NCI-H82 treated with DMSO at 0.1 percent for 48 hours (cell line): ENCODE results near the gene ILKAP.

Experiments used
- DNase-seq: peaks from one replicate; lab custom pipeline; 2025; ENCODE audit not compliant: unreplicated experiment; lab: John Stamatoyannopoulos, UW

The ILKAP gene

DNA sequence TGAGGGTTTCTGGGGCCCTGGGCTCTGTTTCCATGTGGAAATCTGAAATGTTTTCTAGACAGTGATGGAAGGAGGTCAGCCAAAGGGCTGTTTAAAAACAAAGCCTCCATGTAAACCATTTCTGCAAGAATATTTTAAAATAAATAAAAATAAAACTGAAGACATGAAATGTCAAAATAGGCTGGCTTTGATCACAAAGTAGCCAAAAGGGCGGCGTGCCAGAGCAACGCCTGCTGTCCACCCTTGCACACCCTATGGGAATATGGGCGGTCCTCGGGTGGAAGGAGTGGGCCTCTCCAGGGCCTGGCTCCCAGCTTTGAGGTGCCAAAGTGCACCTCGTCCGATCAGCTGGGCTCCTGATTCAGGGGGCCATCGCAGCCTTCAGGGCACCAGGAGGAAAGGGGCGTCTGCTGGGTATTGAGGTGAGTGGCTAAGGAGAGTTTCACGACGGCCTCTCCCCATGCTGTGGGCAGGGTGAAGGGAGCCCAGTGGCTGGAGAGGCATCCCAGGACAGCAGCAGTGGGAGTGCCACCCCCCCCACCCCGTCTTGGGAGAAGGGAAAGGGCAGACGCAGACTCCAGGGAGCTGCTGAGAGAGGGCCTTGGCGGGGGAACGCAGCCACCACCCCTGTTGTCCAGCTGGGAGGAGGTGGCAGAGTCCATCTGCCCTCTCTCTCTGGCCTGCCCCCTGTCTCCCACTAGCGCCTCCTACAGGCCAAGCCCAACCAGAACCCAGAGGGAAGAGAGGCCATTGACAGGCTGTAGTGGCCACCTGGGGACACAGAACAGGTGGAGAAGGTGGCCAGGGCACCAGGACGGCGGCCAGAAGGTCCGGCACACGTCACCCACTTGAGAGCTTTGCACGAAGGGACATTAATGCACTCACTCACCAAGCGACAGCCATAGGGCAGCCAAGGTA is 50.5 kb downstream of the ILKAP start:
- DNase-seq: no peak

GRCh38 chr2:238151628-238152235 is 51.8 kb downstream of the ILKAP start:
- DNase-seq: no peak

DNA sequence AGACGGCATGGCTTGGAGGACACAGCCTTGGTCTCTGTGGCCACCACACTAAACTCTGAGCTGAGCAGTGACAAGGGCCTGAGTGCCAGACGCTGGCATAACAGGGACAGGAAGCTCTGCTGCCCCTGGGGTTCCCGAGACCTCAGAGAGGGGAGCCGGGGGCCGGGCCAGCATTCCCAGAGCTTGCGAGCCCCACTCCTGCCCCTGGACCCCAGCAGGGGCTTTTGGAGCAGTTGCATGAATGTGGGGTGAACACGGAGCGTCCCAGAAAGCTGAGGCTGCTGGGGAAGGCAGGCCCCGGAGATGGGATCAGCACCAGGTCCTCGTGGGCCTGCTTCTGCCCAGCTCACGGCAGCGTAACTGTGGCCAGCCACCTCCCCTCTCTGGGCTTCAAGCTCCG is 52.3 kb downstream of the ILKAP start:
- no peak for DNase-seq

DNA sequence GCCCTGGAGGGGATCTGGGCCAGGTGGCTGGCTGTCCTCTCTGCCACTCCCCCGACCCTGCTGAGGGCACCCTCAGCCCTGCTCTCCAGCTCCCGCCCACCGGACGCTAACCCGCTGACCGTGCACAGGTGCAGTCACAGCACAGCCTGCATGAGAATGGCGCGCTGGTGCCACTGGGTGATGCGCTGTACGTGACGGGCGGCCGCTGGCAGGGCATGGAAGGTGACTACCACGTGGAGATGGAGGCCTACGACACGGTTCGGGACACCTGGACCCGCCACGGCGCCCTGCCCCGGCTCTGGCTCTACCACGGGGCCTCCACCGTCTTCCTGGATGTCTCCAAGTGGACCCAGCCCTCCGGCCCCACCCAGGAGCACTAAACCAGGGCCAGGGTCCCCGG is 52.8 kb downstream of the ILKAP start:
- no peak for DNase-seq

- DNase-seq: no peak
Measured at GRCh38 chr2:238149841-238150572, 53.5 kb downstream of the ILKAP start.

GRCh38 chr2:238148981-238149380 is 54.5 kb downstream of the ILKAP start:
- no peak for DNase-seq

DNA sequence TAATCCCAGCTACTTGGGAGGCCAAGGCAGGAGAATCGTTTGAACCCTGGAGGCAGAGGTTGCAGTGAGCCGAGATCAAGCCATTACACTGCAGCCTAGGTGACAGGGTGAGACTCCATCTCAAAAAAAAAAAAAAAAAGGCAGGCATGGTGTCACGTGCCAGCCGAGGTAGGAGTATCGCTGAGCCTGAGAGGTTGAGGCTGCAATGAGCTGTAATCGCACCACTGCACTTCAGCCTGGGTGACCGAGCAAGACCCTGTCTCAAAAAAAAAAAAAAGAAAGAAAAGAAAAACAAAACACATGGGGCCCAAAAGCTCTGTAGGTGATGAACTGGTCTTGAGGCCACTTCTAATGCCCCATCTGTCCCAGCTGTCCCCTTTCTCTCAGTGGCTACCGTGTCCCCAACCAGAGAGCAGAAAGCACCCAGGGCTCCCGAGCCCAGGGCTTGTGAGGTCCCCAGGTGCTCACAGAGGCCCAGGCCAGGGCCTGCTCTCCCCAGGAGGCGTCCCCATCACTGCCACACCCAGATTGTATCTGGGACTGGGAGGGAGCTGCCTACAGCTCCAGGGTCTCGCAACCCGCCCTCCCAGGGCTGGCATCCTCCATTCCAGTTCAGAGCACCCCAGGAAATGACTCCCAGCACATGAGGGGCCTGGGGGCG is 56.5 kb downstream of the ILKAP start:
- no peak for DNase-seq

GRCh38 chr2:238145851-238146250 is 57.6 kb downstream of the ILKAP start:
- DNase-seq: no peak

DNA sequence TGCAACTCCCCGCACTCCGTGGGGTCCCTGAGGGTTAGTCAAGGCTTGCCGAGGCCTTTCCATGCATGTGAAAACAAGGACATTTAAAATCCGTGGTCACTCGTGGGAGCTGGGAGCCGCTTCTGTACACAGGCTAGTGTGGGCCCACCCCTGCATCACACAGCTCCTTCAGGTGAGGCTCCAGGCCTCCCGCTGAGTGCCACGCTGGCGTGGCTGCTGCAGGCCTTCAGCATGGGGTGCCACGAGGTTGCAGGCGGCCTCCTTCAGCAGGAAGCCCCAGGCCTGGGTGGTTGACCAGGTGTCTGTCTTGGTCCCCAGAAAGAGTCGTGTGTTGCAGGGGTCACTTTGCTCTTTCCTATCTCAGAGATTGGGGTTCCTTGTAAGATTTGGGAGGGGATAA is 58.4 kb downstream of the ILKAP start:
- no peak for DNase-seq

DNA sequence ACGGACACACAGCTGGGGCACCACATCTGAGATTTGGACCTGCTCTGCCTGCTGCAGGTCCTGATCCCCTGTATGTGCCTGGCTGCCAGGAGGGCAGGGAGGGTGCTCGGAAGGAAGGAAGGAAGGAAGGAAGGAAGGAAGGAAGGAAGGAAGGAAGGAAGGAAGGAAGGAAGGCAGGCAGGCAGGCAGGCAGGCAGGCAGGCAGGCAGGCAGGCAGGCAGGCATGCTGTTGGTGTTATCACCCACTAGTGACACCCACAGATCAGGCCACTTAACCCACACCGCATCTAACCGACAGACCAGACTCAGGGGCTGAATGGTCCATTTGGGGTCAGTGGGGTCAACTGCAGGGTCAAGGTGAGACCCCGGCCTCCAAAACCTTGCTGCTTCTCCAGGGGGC is 59.2 kb downstream of the ILKAP start:
- DNase-seq: no peak

- no peak for DNase-seq
Measured at GRCh38 chr2:238143239-238143951, 60.1 kb downstream of the ILKAP start.

DNA sequence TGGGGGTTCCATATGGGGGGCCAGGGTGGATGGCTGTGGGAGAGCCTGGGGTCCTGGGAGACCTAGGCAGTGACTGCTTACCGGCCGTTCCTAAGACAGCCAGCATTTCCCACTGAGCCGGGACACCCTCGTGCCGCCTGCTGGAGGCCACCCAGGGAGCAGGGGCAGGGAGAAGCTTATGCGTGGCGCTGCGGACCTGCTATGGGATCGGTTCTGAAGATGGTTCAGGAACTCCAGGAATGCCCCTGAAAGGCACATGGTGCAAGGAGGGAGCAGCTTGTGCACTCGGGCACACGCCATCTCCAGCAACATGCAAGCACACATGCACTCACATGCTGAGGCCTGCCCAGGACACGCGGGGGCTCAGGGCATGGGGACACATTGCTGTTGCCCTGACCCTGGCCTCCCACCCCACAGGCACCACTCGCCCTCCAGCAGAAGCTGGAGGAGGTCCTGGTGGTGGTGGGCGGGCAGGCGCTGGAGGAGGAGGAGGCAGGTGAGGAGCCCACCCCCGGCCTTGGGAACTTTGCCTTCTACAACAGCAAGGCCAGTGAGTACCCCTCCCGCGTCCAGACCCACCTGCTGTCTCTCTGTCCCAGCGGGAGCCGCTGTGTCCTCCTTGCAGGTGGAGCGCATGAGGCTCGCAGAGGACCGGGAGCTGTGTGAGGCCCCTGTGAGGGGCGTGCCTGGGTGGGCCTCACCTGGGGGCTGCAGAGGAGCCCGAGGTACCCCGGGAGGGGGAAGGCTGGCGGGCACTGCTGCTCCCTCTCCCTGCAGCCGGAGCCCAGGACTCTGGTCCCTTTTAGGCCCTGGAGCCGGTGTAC is 60.9 kb downstream of the ILKAP start:
- DNase-seq: no peak

- no peak for DNase-seq
Measured at GRCh38 chr2:238141541-238142318, 61.8 kb downstream of the ILKAP start.

GRCh38 chr2:238140721-238141540 is 62.6 kb downstream of the ILKAP start:
- DNase-seq: no peak

- DNase-seq: no peak
Measured at GRCh38 chr2:238140040-238140439, 63.5 kb downstream of the ILKAP start.

- DNase-seq: no peak
Measured at GRCh38 chr2:238139196-238140039, 64.1 kb downstream of the ILKAP start.
